Cerebellar nuclear complex (tissue), 1 donor: ENCODE results near the gene PLVAP.
"Not testable (repeated sequence)": the region's sequence is repeated elsewhere in the genome, so short reads cannot be mapped to it uniquely, and the experiment has no call there.

Experiments used
- DNase-seq, 2 experiments: peaks; one replicate each; lab custom pipeline; 2025; lab: John Stamatoyannopoulos, UW

Gene PLVAP

DNA sequence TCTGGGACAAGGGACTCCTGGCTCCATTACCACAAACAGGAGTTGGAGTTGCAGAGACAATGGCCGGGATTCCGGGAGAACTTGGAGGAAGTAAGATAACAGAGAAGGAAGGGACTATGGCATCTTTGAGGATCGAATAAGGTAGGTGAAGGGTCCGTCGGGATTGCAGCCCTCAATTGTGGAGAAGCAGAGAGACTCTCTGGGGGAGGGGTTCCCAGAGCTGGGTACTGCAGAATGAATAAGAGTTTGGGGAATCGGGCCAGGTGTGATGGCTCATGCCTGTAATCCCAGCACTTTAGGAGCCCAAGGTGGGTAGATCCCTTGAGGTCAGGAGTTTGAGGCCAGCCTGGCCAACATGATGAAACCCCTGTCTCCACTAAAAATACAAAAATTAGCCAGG lies 24.5 kb upstream of the PLVAP start:
- DNase-seq, result no peak

DNA sequence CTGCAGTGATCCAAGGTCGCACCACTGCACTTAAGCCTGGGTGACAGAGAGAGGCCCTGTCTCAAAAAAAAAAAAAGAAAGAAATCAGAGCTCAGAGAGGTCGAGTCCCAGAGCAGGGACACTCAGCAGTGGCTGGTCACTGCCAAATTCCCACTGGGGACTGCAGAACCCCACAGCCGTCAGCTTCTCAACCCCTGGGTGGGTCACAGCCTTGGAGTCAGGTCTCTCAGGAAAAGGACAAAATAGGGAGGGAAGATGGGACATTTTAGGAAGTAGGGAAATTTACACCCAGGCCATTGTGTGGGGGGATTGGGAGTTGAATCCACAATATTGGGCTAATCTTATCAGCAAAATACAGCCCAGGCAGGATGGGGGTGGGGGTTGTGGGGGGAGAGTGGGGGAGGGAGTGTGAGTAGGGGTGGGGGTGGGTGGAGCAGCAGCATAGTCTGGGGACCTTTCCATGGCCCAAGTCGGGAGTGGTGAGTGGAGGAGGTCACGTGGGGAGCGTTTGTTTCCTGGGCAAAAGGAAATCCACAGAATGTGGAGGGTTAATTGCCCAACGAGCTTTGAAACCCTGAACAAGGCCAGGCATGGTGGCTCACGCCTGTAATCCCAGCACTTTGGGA lies 21.9 kb upstream of the PLVAP start:
- no peak for DNase-seq

DNA sequence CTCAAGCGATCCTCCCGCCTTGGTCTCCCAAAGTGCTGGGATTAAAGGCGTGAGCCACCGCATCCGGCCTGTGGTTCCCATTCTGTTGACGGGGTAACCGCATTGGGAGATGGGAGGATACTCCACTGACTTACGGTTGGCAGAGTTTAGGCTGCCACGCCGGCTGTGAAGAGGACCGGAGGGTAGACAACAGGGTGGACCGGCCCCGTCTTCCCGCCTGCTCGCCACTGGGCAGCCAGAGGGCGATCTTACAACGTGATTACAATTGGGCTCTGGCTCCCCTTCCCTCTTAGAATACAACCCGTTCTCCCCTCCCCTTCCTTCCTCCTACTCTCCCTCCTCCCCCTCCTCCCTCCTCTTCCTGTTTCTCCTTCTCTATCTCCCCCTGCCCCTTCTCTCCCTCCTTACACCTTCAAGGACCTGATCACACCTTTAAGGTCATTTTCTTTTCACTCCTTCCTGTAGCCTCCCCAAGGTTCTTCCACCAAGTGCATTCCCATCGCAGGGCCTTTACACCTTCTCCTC lies 17.8 kb upstream of the PLVAP start:
- no peak for DNase-seq

DNA sequence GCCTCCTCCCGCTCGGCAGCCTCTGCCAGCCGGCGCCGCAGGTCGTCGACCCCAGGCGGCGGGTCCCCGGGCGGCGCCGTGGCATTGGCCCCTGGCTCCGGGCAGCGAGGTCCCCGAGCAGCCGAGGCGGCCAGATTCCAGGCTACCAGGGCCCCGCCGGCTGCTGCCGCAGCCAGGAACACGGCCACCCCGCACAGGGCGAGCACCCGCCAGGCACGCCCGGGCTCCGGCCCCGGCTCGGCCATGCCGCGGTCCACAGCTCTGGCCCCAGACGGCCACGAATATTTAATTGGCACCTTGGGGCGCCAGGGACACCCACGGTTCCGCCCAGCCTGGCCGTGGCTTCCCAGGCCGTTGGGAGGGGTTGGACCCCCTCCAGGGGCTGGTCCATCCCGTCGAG lies 16.8 kb upstream of the PLVAP start, which contains the start of gene CCDC194:
CCDC194 (minus strand) TSS at position 283 of the 400 bp plus-strand sequence; CDS start at position 245, 38 bp downstream.
- DNase-seq, result no peak

DNA sequence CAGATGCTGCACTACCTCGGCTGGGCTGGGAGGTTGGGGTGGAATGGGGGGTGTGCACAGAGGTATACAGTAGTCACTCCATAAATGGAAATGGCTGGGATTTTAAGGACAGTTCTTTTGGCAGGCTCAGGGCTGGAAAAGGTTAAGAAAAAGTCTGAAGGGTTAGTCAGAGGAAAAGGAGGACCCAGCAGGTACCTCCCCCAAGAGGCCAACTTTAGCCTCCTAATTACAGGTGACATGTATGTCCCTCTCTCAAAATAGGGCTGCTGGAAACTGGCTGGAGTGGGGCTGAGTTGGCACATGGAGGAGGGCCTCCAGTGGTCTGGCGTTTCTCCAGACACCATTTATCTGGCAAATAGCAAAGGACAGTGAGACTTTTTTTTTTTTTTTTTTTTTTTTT lies 15.9 kb upstream of the PLVAP start:
- DNase-seq, result no peak

DNA sequence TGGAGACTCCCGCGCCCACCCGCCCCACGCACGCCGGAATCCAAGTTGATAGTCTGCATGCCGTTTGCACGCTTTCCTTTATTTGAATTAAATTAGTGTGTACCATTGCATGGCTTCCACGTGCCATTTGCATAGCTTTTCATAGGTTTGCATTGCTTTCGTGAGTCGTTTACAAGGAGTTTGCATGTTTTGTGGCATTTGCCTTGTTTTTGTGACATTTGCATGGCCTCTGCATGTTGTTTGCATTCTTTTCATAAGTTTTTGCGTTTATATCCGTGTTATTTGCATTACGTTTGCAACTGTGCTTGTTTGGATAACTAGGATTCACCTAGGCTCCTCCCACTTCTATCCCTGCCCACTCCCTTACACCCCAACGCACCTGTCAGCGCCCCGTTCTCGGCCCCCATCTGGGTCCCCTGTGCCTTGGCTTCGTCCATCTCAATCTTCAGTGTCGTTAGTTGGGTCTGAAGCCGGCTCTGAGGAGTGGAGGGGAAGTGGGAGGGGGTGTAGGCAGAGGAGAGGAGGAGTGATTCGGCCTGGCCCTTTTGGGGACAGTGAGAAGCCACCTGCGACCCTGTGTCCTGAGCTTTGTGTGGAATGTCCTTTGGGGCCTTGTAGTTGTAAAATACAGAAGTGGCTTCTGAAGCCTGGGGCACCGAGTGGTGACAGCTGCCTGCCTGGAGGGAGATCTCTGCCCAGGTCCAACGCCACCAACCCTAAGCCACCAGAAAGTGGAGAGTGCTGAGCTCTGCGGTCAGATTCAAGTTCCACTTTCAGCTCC lies 14.4 kb upstream of the PLVAP start:
- DNase-seq, result no peak

DNA sequence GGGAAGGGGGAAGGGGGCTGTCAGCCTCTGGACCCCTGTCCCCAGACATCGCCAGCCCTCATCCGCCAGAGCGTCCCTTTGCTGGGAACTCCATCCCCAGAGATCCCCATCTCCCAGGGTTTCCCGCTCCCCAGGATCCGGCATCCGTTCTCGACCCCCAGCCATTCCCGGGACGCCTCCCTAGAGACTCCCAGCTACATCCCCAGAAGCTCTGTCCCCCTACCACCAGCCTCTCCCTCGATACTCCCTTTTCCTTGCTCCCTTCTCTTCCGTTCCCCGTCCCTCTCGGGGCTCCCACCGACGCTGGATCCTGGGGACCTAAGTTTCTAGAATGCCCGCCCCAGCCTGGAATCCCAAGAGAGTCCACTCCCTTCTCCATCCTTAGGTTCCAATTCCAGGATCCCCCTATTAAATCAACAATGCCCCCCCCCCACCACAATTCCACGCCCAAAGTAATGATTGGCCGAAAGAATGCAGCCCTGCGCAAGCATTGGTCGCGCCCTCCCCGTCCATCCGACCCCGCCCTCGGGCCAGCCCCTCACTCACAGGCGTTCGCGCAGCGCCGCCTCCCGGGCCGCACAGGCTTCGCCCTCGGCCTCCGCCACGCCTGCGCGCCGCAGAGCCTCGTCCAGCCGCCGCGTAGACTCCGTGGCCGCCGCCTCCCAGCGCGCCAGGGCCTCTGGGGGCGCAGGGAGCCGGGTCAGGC lies 13.7 kb upstream of the PLVAP start:
- DNase-seq, result no peak

DNA sequence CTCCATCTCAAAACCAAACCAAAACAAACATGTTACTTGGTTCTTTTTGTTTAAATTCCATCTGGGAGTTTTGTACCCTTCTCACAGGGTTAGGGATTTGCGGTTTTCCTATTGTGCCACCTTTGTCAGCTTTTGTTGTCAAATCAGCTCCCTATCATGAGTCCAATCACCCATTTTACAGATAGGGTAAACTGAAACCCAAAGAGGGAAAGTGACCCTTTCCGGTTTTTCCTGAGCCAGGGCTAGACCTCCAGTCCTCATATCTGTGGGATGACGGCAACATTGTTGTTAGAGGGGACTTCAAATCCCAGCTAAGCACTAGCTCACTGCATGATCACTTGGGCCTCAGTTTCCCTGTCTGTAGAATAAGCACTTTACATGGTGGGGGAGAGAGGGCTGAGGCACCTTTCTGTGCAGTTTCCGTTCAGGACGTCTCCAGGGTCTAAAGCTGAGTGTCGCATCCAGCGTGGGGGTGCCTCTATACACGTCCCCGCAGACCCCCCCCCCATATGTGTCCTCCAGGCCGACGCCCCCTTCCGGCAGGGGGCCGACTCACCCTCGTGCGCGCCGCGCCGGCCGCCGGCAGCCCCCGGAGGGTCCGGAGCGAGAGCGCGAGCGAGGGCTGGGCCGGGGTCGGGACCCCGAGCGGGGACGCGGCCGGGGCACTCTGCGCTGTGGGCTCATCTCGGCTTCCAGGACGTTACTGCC lies 13.0 kb upstream of the PLVAP start:
- no peak for DNase-seq

DNA sequence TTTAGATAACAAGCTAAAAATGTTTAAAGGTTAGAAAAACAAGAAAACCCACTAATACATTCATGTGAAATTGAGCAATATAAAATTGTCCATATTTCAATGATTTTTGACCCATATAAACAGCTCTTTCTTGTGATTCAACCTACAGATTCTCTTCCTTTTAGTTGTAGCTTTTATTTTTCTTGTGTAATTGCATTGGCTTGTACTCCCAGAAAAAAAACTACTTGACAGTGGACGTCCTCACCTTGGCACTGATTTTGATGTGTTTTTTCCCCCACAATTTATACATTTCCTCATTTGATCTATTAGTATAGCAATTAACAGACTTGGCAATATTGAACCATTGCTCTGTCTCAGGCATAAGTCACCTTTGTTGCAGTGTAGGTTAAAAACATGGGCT lies 12.1 kb upstream of the PLVAP start:
- no peak for DNase-seq

DNA sequence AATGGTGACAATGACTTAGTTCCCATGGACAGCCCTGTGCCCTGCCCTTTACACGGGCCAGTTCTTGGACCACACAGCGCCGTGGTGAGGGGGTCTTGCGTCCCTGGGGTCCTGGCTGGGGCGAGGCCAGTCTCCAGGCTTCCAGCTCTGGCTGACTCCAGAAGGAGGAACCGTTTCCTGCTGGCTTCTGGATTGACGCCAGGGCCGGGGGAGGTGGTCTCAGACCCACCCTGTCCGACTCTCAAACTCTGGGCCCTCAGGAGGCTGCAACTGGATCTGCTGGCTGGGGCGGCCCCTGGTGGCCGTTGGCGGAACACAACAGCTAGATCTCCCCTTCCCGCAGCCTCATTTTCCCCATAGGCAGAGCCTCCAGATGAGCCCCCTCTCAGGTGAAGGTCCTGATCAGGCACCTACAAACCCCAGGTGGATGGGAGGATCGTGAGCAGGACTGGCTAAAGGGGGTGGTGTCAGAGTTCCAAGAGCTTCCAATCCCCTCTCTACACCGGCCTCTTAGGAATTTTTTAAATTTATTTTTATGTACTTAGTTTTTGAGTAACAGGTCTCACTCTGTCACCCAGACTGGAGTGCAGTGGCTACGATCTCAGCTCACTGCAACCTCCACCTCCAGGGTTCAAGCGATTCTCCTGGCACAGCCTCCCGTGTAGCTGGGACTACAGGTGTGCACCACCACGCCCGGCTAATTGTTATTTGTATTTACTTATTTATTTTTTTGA lies 8.9 kb upstream of the PLVAP start:
- DNase-seq, result no peak

DNA sequence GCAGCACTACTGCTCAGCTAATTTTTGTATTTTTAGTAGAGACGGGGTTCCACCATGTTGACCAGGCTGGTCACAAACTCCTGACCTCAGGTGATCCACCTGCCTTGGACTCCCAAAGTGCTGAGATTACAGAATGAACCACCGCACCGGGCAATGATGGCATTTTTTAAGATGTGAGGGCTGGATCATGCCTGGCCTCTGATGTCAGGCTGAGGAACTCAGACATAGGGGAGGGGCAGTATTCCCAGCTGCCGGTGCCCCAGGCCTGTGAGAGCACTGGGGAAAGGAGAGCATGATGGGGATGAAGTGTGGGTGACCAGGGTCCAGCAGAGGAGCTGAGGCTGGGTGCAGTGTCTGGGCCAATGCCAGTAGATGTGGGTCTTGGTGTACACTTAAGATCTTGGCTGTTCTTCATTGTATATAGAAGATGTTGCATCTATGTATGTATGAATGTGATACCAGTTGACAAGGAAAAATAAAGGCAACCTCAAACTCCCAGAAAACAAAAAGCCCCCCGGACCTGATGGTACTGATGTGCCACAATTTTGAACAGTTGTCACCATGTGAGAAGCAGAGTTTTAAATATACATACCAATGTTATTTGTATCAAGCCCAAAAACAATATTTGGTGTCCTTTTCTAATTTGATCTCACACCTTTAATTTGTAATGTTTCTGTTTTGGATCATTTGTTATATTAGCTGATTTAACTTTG lies 3.4 kb upstream of the PLVAP start:
- DNase-seq, result no peak

DNA sequence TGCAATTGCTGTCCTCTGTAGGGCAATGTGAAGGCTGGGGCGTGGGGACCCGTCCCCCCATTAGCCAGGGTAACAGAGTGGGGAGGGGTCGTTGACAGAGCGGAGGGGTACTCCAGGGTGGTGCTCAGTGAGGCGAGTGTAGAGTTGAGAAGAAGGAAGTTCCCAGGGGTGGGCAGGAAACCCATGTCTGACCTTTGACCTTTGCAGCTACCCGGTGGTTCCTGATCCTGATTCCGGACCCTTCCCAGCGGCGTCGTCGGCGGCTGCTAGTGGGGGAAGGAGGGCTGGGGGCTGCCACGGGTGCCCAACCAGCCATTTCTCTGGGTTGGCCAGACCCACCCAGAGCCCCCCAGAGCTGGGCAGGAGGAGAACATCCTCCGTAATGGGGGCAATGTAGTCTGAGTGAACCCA lies 2.1 kb upstream of the PLVAP start:
- no peak for DNase-seq

DNA sequence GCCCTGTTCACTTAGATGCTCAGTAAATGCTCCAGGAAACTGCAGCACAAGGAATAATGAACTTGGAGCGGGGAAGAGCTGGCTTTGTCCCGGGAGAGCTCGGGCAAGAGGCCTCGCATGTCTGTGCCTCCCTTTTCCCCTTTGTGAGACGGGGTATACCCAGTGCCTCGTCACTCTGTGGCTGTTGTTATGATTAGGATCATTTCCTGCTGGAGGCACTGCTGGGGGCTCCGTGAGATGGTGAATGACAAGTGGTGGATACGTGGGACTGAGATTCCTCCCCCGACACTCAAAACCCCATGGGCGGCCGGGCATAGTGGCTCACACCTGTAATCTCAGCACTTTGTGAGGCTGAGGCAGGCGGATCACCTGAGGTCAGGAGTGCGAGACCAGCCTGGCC lies 1.1 kb upstream of the PLVAP start:
- DNase-seq, result no peak

DNA sequence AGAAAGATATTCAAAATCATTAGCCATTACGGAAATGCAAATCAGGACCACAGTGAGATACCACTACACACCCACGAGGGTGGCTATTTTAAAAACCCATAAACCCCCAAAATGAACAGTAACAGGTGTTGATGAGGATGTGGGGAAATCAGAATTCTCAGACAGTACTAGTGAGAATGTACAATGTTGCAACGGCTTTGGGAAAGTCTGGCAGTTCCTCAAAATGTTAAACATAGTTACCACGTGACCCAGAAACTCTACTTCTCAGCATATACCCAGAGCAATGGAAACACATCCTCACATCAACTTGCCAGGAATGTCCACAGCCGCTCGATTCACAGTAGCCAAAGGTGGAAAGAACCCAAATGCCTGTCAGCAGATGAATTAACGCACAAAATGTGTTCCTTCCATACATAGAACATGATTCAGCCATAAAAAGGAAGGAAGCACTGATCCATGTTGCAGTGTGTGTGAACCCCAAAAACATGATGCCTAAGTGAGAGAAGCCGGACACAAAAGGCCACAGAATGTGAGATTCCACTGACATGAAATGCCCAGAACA lies 7.0 kb downstream of the PLVAP start:
- DNase-seq, result no peak

DNA sequence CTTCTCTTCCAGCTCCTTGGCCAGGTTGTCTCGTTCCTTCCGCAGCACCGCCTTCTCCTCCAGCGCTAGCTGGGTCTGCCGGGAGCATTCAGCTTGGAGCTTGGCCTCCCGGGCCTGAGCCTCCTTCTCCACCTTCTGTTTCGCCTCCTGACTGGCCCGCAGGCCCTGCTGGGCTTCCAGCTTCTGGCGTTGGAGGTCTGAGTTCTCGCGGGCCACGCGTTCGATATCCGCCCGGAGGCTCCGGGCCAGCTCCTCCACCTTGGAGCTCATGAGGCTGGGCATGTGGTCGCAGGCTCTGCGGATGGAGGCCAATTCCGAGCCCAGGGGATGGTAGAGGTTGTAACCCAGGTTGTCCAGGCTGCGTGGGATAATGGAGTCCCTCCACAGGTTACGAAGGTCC lies 11.8 kb downstream of the PLVAP start:
- no peak for DNase-seq

DNA sequence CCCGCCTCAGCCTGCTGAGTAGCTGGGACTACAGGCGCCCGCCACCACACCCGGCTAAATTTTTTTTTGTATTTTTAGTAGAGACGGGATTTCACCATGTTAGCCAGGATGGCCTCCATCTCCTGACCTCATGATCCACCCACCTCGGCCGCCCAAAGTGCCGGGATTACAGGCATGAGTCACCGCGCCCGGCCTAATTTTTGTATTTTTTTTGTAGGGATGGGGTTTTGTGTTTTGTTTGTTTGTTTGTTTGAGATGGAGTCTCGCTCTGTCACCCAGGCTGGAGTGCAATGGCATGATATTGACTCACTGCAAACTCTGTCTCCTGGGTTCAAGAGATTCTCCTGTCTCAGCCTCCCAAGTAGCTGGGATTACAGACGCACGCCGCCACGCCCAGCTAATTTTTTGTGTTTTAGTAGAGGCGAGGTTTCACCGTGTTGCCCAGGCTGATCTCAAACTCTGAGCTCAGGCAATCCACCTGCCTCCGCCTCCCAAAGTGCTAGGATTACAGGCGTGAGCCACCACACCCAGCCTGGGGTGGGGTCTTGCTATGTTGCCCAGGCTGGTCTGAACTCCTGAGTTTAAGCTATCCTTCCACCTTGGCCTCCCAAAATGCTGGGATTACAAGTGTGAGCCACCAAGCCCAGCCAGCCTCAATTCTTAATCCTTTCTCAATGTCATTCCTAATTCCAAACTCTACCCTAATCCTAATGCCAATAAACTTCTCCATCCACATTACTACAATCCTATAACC lies 13.1 kb downstream of the PLVAP start:
- DNase-seq, result not testable (repeated sequence)

DNA sequence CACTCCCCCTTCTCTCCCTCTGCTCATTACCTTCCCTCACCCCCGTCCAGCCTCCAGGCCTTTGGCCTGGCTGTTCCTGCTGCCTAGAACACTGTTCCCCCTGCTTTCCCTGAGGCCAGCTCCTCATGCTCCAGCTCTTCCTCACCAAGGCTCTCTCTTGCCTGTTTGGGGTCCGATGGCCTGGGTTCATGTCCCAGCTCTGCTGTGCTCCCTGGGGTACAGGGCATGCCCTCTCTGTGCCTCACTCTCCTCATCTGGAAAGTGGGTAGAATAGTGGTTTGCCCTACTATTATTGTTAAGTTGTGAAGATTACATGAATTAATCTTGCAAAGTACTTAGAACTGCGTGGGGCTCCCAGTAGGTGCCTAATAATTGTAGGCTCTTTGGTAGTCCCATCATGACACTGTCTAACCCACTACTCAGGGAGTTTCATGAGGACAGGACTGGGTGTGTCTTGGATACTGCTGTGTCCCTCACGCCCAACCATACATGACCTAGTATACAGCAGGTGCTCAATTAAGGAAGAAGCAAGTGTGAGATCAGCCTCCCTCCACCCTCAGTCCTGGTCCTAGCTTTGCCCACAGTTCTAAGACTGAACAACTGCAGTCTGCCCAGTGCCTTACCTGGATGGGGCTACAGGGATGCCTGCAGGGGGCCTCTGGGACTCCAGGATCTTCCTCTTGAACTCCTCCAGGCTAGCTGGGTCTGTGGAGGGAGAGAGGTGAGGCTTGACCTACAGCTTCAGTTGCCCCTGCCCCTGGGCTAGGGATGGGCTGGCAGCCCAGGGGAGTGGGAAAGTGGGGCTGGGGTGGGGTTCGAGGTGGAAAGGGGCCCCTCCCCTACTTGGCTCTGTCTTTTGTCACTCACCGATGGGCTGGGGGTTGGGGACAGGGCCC lies 17.0 kb downstream of the PLVAP start:
- DNase-seq, result no peak

DNA sequence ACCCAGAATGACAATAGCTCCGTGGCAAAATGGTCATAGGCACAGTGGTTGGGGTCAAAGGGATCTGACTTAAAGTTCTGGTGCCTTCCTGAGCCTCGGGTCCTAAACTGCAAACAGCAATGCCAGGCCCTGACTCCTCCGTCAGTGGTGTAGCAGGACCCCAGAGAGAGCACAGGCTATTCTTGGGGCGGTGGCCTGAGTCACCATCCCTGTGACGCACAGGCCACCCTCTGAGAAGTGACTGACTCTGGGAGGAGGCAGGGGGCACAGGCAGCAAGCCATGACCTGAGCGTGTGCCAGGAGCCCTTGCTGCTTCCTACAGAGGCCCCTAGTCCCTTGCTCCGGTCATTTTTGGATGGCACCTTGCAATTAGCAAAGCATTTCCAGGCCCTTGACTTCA lies 18.7 kb downstream of the PLVAP start:
- no peak for DNase-seq

DNA sequence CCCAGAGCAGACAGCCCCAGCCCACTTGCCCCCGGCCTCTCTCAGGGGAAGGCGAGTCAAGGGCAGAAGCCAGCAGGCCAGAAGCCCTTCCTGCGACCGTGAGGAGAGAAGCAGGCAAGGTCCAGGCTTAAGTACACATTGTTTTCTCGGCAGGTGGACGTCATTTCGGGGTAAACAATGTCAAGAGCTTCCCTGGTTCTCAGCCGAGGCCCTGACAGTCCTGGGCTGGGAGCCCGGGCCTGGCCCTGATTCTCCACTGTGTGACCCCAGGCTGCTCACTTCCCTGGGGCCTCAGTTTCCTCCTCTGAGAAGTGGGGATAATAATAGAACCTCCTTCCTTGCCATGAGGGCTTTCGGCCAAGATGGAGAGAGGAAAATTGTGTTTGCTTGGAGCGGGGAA lies 19.4 kb downstream of the PLVAP start:
- no peak for DNase-seq
